Keratinocyte (primary cell): ENCODE results near the gene TIMM29. TPM values are rescaled to one million over a fixed set of nuclear protein-coding genes. Genes with fewer than 3 reads are reported as not detected.

Experiments used
- DNase-seq: peaks from one replicate; pipeline ENCODE4 v3.0.0-alpha.2; 2011; ENCODE audit warnings: low read depth, missing footprints, low spot score
- FAIRE-seq: peaks from 2 replicates; lab custom pipeline; 2011; peaks lifted over from hg19 to GRCh38; lab: Jason Lieb, UNC
- H2AFZ ChIP-seq: 2 replicates; pipeline ENCODE4 v1.6.0; 2012; ENCODE audit warnings: low read length, control low read depth, inconsistent platforms; ENCODE audit not compliant: control insufficient read depth
- H3K27ac ChIP-seq: 2 replicates; pipeline ENCODE4 v1.5.1; 2011; ENCODE audit warnings: low read length; ENCODE audit not compliant: control insufficient read depth, insufficient read depth
- H3K27me3 ChIP-seq: 3 replicates; pipeline ENCODE4 v1.6.0; 2011; ENCODE audit warnings: low read length; ENCODE audit not compliant: control insufficient read depth, insufficient read depth; ENCODE audit errors: extremely low read depth
- H3K36me3 ChIP-seq, 2 experiments: 2 replicates in 1 of 2; 3 replicates in 1 of 2; pipeline ENCODE4 v1.5.1; 2011; ENCODE audit warnings: low read length in 2 of 2, mild to moderate bottlenecking in 1 of 2; ENCODE audit not compliant: control insufficient read depth in 2 of 2, insufficient read depth in 2 of 2; ENCODE audit errors: extremely low read depth in 1 of 2
- H3K4me1 ChIP-seq: 3 replicates; pipeline ENCODE4 v1.5.1; 2011; ENCODE audit warnings: low read length; ENCODE audit not compliant: control insufficient read depth, insufficient read depth; ENCODE audit errors: extremely low read depth
- H3K4me2 ChIP-seq: 3 replicates; pipeline ENCODE4 v1.6.0; 2011; ENCODE audit warnings: low read depth, low read length; ENCODE audit not compliant: control insufficient read depth, insufficient read depth; ENCODE audit errors: extremely low read depth
- H3K4me3 ChIP-seq, 3 experiments: fragments of 200-600 bp in 1 of 3; sonication (generic) in 1 of 3; 2 replicates in 2 of 3; 3 replicates in 1 of 3; pipeline ENCODE4 v1.5.1; 2011 to 2016; ENCODE audit warnings: low read length in 3 of 3, mild to moderate bottlenecking in 3 of 3, control low read depth in 2 of 3, inconsistent platforms in 1 of 3, low read depth in 1 of 3, mixed read lengths in 1 of 3, mixed run types in 1 of 3, moderate library complexity in 1 of 3; ENCODE audit not compliant: control insufficient read depth in 2 of 3, insufficient read depth in 2 of 3; ENCODE audit errors: extremely low read depth in 1 of 3
- H3K79me2 ChIP-seq: 2 replicates; pipeline ENCODE4 v1.6.0; 2012; ENCODE audit warnings: low read length; ENCODE audit not compliant: control insufficient read depth, insufficient read depth
- H3K9ac ChIP-seq: 3 replicates; pipeline ENCODE4 v1.6.0; 2011; ENCODE audit warnings: low read length; ENCODE audit not compliant: control insufficient read depth, insufficient read depth; ENCODE audit errors: extremely low read depth
- H3K9me1 ChIP-seq: 3 replicates; pipeline ENCODE4 v1.6.0; 2011; ENCODE audit warnings: low read length; ENCODE audit not compliant: control insufficient read depth, insufficient read depth; ENCODE audit errors: extremely low read depth
- H3K9me3 ChIP-seq: 2 replicates; pipeline ENCODE4 v1.5.1; 2012; ENCODE audit warnings: low read depth, low read length; ENCODE audit not compliant: control insufficient read depth
- H4K20me1 ChIP-seq: 3 replicates; pipeline ENCODE4 v1.6.0; 2011; ENCODE audit warnings: low read length; ENCODE audit not compliant: control insufficient read depth, insufficient read depth; ENCODE audit errors: extremely low read depth
- CTCF ChIP-seq, 3 experiments: IDR thresholded peaks in 1 of 3; conservative IDR thresholded peaks in 1 of 3; optimal IDR thresholded peaks in 1 of 3; 2 replicates in 2 of 3; 3 replicates in 1 of 3; pipeline versions ENCODE3 to v1.5.1; 2011; ENCODE audit warnings: low read length in 3 of 3, mild to moderate bottlenecking in 3 of 3, moderate library complexity in 2 of 3, control low read depth in 1 of 3, inconsistent platforms in 1 of 3; ENCODE audit not compliant: insufficient read depth in 2 of 3; ENCODE audit errors: extremely low read depth in 1 of 3
- EZH2 ChIP-seq: IDR thresholded peaks from one replicate; pipeline ENCODE4 v1.6.1; 2012; ENCODE audit warnings: inconsistent platforms, mild to moderate bottlenecking, low read length, moderate library complexity
- dilution Hi-C: fragments of 300-500 bp; cut with MboI; formaldehyde crosslinking; loops from one replicate; pipeline ENCODE4 v1.7.0; 2020; ENCODE audit warnings: low sequenced_read_pairs; ENCODE audit not compliant: extremely low pct_ligation_motif_present
- polyA plus RNA-seq, 5 experiments: library from polyadenylated mRNA; depleted of rRNA in 3 of 5; stranded (reverse) in 3 of 5; stranded (forward) in 1 of 5; unstranded in 1 of 5; fragments of >200 nt; gene quantifications; 1 replicate in 1 of 5; 2 replicates in 3 of 5; 3 replicates in 1 of 5; pipeline versions ENCODE4 v1.2.1 to v1.2.3, GENCODE V29; 2011 to 2012; ENCODE audit warnings: missing spikeins in 2 of 5, low read depth in 1 of 5, low replicate concordance in 1 of 5

TIMM29 gene
- polyA plus RNA-seq, 1 donor (not counting 4 experiments of a cell fraction or from before 2014, with no cell fraction given), result 8.4 TPM

DNA sequence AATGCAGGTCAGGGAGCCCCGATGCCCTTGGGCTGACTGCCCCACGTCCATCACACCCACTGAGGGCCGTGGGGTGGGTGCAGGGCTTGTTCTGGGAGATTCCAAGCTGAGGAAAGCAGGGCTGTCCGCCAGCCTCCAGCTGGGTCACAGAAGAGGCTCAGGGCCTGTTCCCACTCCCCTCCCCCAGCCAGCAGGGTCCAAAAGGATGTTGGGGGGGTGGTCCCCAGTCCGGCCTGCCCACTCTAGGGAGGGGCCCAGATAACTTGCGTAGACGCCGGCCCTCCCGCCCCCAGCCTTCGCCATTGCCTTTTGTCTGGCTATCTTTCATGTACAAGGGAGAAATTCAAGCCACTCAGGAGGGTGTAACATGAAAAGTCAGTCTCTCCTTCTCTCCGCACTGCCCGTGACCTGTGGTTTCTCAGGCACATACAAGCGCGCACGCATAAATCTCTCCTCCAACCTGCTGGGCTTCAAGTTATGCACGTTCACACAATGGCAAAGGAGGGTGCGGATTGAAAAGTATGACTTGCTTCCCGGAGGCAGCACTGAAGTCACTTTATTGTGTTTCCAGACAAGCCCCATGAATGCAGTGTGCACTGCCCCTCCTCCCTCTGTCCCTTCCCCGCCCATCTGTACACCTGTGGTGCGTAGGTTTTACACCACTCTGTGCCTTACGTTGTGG lies 37.1 kb upstream of the TIMM29 start:
- DNase-seq (peak; percentile 67), FAIRE-seq (peak; percentile 99)
- H3K27me3 ChIP-seq, result no peaks in the 10 kb centered on the region
- H2AFZ ChIP-seq, result no peak overlapping the region
- H3K9me1 ChIP-seq, result peaks cover 10% of the 10 kb centered on the region
- peak overlapping the region; percentile 61 for H3K27ac ChIP-seq
- H3K36me3 ChIP-seq, result no peaks in the 10 kb centered on the region
- peak overlapping the region; percentile 59 for H3K9ac ChIP-seq
- peaks cover 51% of the 10 kb centered on the region for H3K79me2 ChIP-seq
- H3K9me3 ChIP-seq, result no peaks in the 10 kb centered on the region
- H3K4me2 ChIP-seq, result peak overlapping the region; percentile 65
- H3K4me3 ChIP-seq, result no peak overlapping the region
- TF ChIP-seq CTCF (optimal IDR thresholded peaks at IDR 0.05 in 1 of 3, IDR thresholded peaks at IDR 0.05 in 1 of 3, conservative IDR thresholded peaks at IDR 0.05 in 1 of 3; ENCODE audit: extremely low read depth in 1 of 3, insufficient read depth in 2 of 3, low read length in 3 of 3), result no peak
- TF ChIP-seq EZH2, result no peak
- peaks cover 29% of the 10 kb centered on the region for H3K4me1 ChIP-seq
- peaks cover 16% of the 10 kb centered on the region for H4K20me1 ChIP-seq
- dilution Hi-C loops, result no loop called here

- TF ChIP-seq CTCF (optimal IDR thresholded peaks at IDR 0.05 in 1 of 3, IDR thresholded peaks at IDR 0.05 in 1 of 3, conservative IDR thresholded peaks at IDR 0.05 in 1 of 3; ENCODE audit: extremely low read depth in 1 of 3, insufficient read depth in 2 of 3, low read length in 3 of 3), result no peak
- no peak for TF ChIP-seq EZH2
- Histone ChIP-seq H3K9me3 (no peaks in the 10 kb centered on the region), H3K9ac (peak overlapping the region; percentile 4), H3K27ac (peak overlapping the region; percentile 6), H3K9me1 (peaks cover 10% of the 10 kb centered on the region), H3K27me3 (no peaks in the 10 kb centered on the region), H3K79me2 (peaks cover 51% of the 10 kb centered on the region), H3K36me3 (no peaks in the 10 kb centered on the region), H3K4me3 (no peak overlapping the region), H3K4me2 (peak overlapping the region; percentile 4), H4K20me1 (peaks cover 16% of the 10 kb centered on the region), H3K4me1 (peaks cover 25% of the 10 kb centered on the region), H2AFZ (no peak overlapping the region)
- no peak for FAIRE-seq
- DNase-seq, result no peak
- dilution Hi-C loops, result no loop called here
Observed at GRCh38 chr19:10892256-10892655, 36.4 kb upstream of the TIMM29 start.
